Tibial nerve (tissue), 4 donors: ENCODE data around the gene TYMS. TPM values are rescaled to one million over a fixed set of nuclear protein-coding genes. Genes with fewer than 3 reads are reported as not detected.
"Not testable (repeated sequence)": the region's sequence is repeated elsewhere in the genome, so short reads cannot be mapped to it uniquely, and the experiment has no call there.

Source experiments
- DNase-seq, 2 donors: peaks; one replicate each; pipeline ENCODE4 v3.0.0-alpha.2; 2019; ENCODE audit warnings: low spot score in 2 of 2
- H3K27ac ChIP-seq, 4 donors: fragments of 200-600 bp; sonication (generic) in 3 of 4; one replicate each; pipeline ENCODE4 v1.5.1; 2017 to 2019; ENCODE audit warnings: mild to moderate bottlenecking in 1 of 4
- H3K27me3 ChIP-seq, 2 donors: fragments of 200-600 bp; sonication (generic) in 1 of 2; one replicate each; pipeline versions ENCODE4 v1.5.1 to v1.6.0; 2017 to 2019
- H3K36me3 ChIP-seq, 3 donors: fragments of 200-600 bp; sonication (generic); one replicate each; pipeline ENCODE4 v1.5.1; 2018 to 2019
- H3K4me1 ChIP-seq, 4 donors: fragments of 200-600 bp; sonication (generic) in 3 of 4; one replicate each; pipeline ENCODE4 v1.5.1; 2017 to 2019
- H3K4me3 ChIP-seq, 4 donors: fragments of 200-600 bp; sonication (generic) in 3 of 4; one replicate each; pipeline ENCODE4 v1.5.1; 2017 to 2019; ENCODE audit warnings: mild to moderate bottlenecking in 1 of 4, moderate library complexity in 1 of 4
- H3K9me3 ChIP-seq, 4 donors: fragments of 200-600 bp; sonication (generic) in 3 of 4; one replicate each; pipeline ENCODE4 v1.5.1; 2017 to 2019
- CTCF ChIP-seq, 5 experiments: fragments of 200-600 bp in 3 of 5; fragments of 450-650 bp in 2 of 5; sonication (generic) in 3 of 5; IDR thresholded peaks; one replicate each; pipeline ENCODE4 v1.5.1; 2016 to 2019; ENCODE audit warnings: antibody characterized with exemption in 5 of 5, mild to moderate bottlenecking in 3 of 5, moderate library complexity in 2 of 5
- EP300 ChIP-seq, 2 donors: sonication (generic); formaldehyde crosslinking; IDR thresholded peaks; one replicate each; pipeline ENCODE4 v1.6.1; 2017; ENCODE audit warnings: antibody characterized with exemption in 2 of 2, mild to moderate bottlenecking in 1 of 2
- POLR2A ChIP-seq, 2 donors: fragments of 450-650 bp; IDR thresholded peaks; one replicate each; pipeline ENCODE4 v1.6.1; 2017; ENCODE audit warnings: antibody characterized with exemption in 2 of 2, mild to moderate bottlenecking in 2 of 2, moderate library complexity in 2 of 2
- WGBS, 2 donors: methylation state at CpG; one replicate each; pipeline ENCODE4 v1.1.5; 2018; 5-methylcytosine and 5-hydroxymethylcytosine counted together
- total RNA-seq, 4 donors: library from RNA; depleted of rRNA; stranded (reverse); fragments of >200 nt; gene quantifications; one replicate each; pipeline ENCODE4 v1.1.0, GENCODE V29; 2016

TYMS gene
- total RNA-seq, 4 donors from 2014 or later: 0.84 to 4.2 (median 0.90) TPM; not detected in 1

GRCh38 chr18:677951-678381 is 20.5 kb downstream of the TYMS start:
- Histone ChIP-seq H3K4me3 (no peak overlapping the region), H3K36me3 (peaks cover 0 to 84% (median 0%) of the 10 kb centered on the region in 3 donors), H3K4me1 (no peaks in the 10 kb centered on the region), H3K27me3 (no peaks in the 10 kb centered on the region), H3K9me3 (no peaks in the 10 kb centered on the region), H3K27ac (no peak overlapping the region)
- TF ChIP-seq CTCF (IDR thresholded peaks at IDR 0.05) (no peak), EP300 (IDR thresholded peaks at IDR 0.05) (no peak), POLR2A (IDR thresholded peaks at IDR 0.05) (no peak)
- DNase-seq: no peak
- WGBS, 2 donors: 60 to 72% methylated on average over 14 of the region's 14 CpGs

GRCh38 chr18:678482-679182 is 21.2 kb downstream of the TYMS start:
- 93 to 94% methylated on average over 15 of the region's 15 CpGs for WGBS, 2 donors
- H3K36me3 ChIP-seq: peaks cover 0 to 85% (median 1%) of the 10 kb centered on the region in 3 donors
- TF ChIP-seq EP300 (IDR thresholded peaks at IDR 0.05): no peak
- TF ChIP-seq POLR2A (IDR thresholded peaks at IDR 0.05): no peak
- no peak for TF ChIP-seq CTCF (IDR thresholded peaks at IDR 0.05)
- DNase-seq: no peak
- H3K9me3 ChIP-seq: no peaks in the 10 kb centered on the region
- H3K27ac ChIP-seq: no peak overlapping the region
- no peak overlapping the region for H3K4me3 ChIP-seq
- H3K4me1 ChIP-seq: no peaks in the 10 kb centered on the region
- no peaks in the 10 kb centered on the region for H3K27me3 ChIP-seq

GRCh38 chr18:679516-679915 is 22.1 kb downstream of the TYMS start:
- Histone ChIP-seq H3K36me3 (peaks cover 0 to 80% (median 2%) of the 10 kb centered on the region in 3 donors), H3K27ac (no peak overlapping the region), H3K4me3 (no peak overlapping the region), H3K9me3 (no peaks in the 10 kb centered on the region), H3K4me1 (no peaks in the 10 kb centered on the region), H3K27me3 (no peaks in the 10 kb centered on the region)
- no peak for DNase-seq
- TF ChIP-seq EP300 (IDR thresholded peaks at IDR 0.05) (no peak), CTCF (IDR thresholded peaks at IDR 0.05) (no peak), POLR2A (IDR thresholded peaks at IDR 0.05) (no peak)
- 99 to 100% methylated on average over 4 of the region's 4 CpGs for WGBS, 2 donors

GRCh38 chr18:680392-680791 is 22.9 kb downstream of the TYMS start:
- no peak for DNase-seq
- H3K9me3 ChIP-seq: no peaks in the 10 kb centered on the region
- 97 to 99% methylated on average over 4 of the region's 4 CpGs for WGBS, 2 donors
- H3K27ac ChIP-seq: no peak overlapping the region
- H3K27me3 ChIP-seq: no peaks in the 10 kb centered on the region
- no peaks in the 10 kb centered on the region for H3K4me1 ChIP-seq
- TF ChIP-seq EP300 (IDR thresholded peaks at IDR 0.05) (no peak), POLR2A (IDR thresholded peaks at IDR 0.05) (no peak), CTCF (IDR thresholded peaks at IDR 0.05) (no peak)
- peaks cover 0 to 78% (median 2%) of the 10 kb centered on the region in 3 donors for H3K36me3 ChIP-seq
- no peak overlapping the region for H3K4me3 ChIP-seq

GRCh38 chr18:681985-682384 is 24.5 kb downstream of the TYMS start:
- WGBS, 2 donors: 88 to 95% methylated on average over 5 of the region's 5 CpGs
- DNase-seq: no peak
- Histone ChIP-seq H3K27me3 (no peaks in the 10 kb centered on the region), H3K4me1 (no peaks in the 10 kb centered on the region), H3K9me3 (no peaks in the 10 kb centered on the region), H3K27ac (no peak overlapping the region), H3K36me3 (peaks cover 0 to 76% (median 2%) of the 10 kb centered on the region in 3 donors), H3K4me3 (no peak overlapping the region)
- no peak for TF ChIP-seq POLR2A (IDR thresholded peaks at IDR 0.05)
- no peak for TF ChIP-seq EP300 (IDR thresholded peaks at IDR 0.05)
- no peak for TF ChIP-seq CTCF (IDR thresholded peaks at IDR 0.05)

GRCh38 chr18:682416-682815 is 25.0 kb downstream of the TYMS start:
- not testable (repeated sequence) for H3K9me3 ChIP-seq, H3K4me3 ChIP-seq, DNase-seq, H3K27me3 ChIP-seq, H3K4me1 ChIP-seq, H3K27ac ChIP-seq
- peaks cover 0 to 80% (median 2%) of the 10 kb centered on the region in 3 donors for H3K36me3 ChIP-seq
- 92 to 96% methylated on average over 9 of the region's 9 CpGs for WGBS, 2 donors
